A673 (cell line): ENCODE results near the gene NHLRC2. TPM values are rescaled to one million over a fixed set of nuclear protein-coding genes. Genes with fewer than 3 reads are reported as not detected.

Experiments used
- BruUV-seq: library from RNA; stranded (reverse); fragments of 400-500 nt; replicated peaks from 2 replicates; lab custom pipeline; 2021; lab: Mats Ljungman, UMichigan
- CTCF ChIA-PET: fragments of 300-600 bp; sonication (Branson Sonifier 250); formaldehyde crosslinking; loops from one replicate; lab custom pipeline; 2022; ENCODE audit warnings: antibody characterized with exemption; lab: Charles Lee
- POLR2A ChIA-PET: fragments of 300-600 bp; sonication (Branson Sonifier 250); formaldehyde crosslinking; loops from one replicate; lab custom pipeline; 2022; ENCODE audit warnings: antibody characterized with exemption; ENCODE audit not compliant: low non-redundant PET; lab: Charles Lee
- DNase-seq: peaks from one replicate; pipeline ENCODE4 v3.0.0-alpha.2; 2015; ENCODE audit warnings: low spot score
- H3K27ac ChIP-seq: fragments of 200-600 bp; sonication (generic); 2 replicates; pipeline ENCODE4 v1.5.1; 2016; ENCODE audit warnings: mixed run types, low read depth, mild to moderate bottlenecking, mixed read lengths, antibody characterized with exemption, low read length; ENCODE audit not compliant: poor library complexity, severe bottlenecking
- H3K27me3 ChIP-seq: fragments of 200-600 bp; sonication (generic); replicated peaks from 2 replicates; pipeline ENCODE4 v1.6.1; 2017; ENCODE audit warnings: mixed run types, low read depth, mild to moderate bottlenecking, mixed read lengths, antibody characterized with exemption, low read length; ENCODE audit not compliant: insufficient read depth, poor library complexity
- H3K36me3 ChIP-seq: fragments of 200-600 bp; sonication (generic); 2 replicates; pipeline ENCODE4 v1.6.1; 2016; ENCODE audit warnings: mixed run types, mild to moderate bottlenecking, mixed read lengths, antibody characterized with exemption, low read length; ENCODE audit not compliant: insufficient read depth, poor library complexity, severe bottlenecking
- H3K4me1 ChIP-seq: fragments of 200-600 bp; sonication (generic); 2 replicates; pipeline ENCODE4 v1.6.1; 2017; ENCODE audit warnings: mixed run types, mild to moderate bottlenecking, mixed read lengths, antibody characterized with exemption, low read length; ENCODE audit not compliant: insufficient read depth, poor library complexity, severe bottlenecking
- H3K4me3 ChIP-seq: fragments of 200-600 bp; sonication (generic); 2 replicates; pipeline ENCODE4 v1.5.1; 2016; ENCODE audit warnings: low read depth, mixed run types, mild to moderate bottlenecking, mixed read lengths, low read length; ENCODE audit not compliant: poor library complexity, severe bottlenecking
- H3K9me3 ChIP-seq: fragments of 200-600 bp; sonication (generic); 2 replicates; pipeline ENCODE4 v1.6.1; 2016; ENCODE audit warnings: mixed run types, low read depth, mild to moderate bottlenecking, mixed read lengths, antibody characterized with exemption, low read length; ENCODE audit not compliant: poor library complexity, severe bottlenecking
- EZH2 ChIP-seq: fragments of 200-600 bp; sonication (generic); IDR thresholded peaks from 2 replicates; pipeline ENCODE4 v1.6.1; 2017; ENCODE audit warnings: borderline replicate concordance, low read depth, mild to moderate bottlenecking, mixed read lengths, antibody characterized with exemption, low read length; ENCODE audit not compliant: poor library complexity, severe bottlenecking
- intact Hi-C: fragments of 100-400 bp; cut with micrococcal nuclease; formaldehyde crosslinking; loops from one replicate; pipeline ENCODE4 v1.10.0; 2022; ENCODE audit not compliant: unreplicated experiment
- total RNA-seq: library from RNA; stranded (reverse); gene quantifications from 2 replicates; pipeline ENCODE4 v1.2.3, GENCODE V29; 2021
- TF ChIP-seq, protein P1 (sequence below): fragments of 300-800, 200-600 bp; sonication (generic); conservative IDR thresholded peaks from 2 replicates; pipeline ENCODE4 v1.5.1; 2017; ENCODE audit warnings: low read depth, mild to moderate bottlenecking, antibody characterized with exemption, low read length, moderate library complexity, mixed read lengths

The NHLRC2 gene
- total RNA-seq, 1 experiment from 2014 or later = 49.7 TPM

DNA sequence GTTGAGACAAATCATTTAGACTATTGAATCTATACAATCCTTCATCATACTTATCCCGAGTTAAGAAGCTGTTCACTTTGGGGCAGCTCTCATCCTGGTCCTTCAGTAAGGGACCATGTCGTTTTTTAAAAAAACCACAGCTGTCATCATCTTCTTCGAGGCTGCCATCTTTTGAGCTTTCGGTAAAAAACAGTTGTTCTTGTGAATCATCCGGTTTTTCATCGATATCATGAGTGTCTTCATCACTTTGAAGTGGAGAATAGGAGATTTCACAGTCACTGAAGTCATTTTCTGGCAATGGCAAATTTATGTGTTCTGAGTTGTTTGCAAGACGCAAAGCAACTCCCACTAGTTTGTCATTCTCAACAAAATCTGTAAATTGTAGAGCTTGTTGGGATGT is 4.5 kb upstream of the NHLRC2 start:
- CTCF ChIA-PET = no interaction called here

DNA sequence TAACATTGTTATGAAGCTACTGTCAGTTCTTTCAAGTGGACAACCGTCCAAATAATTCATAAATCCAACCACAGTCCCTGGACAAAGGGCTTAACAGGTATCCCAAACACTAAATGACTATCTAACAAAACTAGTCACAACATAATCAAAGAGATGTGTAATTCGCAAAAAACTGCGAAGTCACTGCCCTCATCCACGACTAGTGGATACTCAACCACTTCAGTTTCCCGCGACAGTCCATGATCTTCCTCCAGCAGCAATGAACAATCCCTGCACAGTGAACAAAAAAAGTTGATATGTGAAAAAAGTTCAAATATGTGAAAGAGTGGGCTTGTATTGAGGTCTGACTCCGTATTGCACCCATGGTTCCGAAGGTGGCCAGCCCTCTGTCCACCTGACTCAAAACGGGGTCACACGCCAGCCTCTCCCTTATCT is 866 bp upstream of the NHLRC2 start:
- Histone ChIP-seq H3K4me1 (peaks cover 21% of the 10 kb centered on the region), H3K9me3 (no peaks in the 10 kb centered on the region), H3K4me3 (peak overlapping the region; percentile 76), H3K36me3 (peaks cover 1% of the 10 kb centered on the region), H3K27ac (peak overlapping the region; percentile 99), H3K27me3 (no peaks in the 10 kb centered on the region)
- no peak for DNase-seq
- POLR2A ChIA-PET = no interaction called here
- CTCF ChIA-PET = no interaction called here
- intact Hi-C loops = loop anchor here (1.0 to 2.0 kb wide), 4 partner anchors 55 to 249 kb away; no protein-coding TSS in a partner anchor
- BruUV-seq = TSS peak; percentile 49
- TF ChIP-seq EZH2 = no peak
- TF ChIP-seq, protein P1, sequence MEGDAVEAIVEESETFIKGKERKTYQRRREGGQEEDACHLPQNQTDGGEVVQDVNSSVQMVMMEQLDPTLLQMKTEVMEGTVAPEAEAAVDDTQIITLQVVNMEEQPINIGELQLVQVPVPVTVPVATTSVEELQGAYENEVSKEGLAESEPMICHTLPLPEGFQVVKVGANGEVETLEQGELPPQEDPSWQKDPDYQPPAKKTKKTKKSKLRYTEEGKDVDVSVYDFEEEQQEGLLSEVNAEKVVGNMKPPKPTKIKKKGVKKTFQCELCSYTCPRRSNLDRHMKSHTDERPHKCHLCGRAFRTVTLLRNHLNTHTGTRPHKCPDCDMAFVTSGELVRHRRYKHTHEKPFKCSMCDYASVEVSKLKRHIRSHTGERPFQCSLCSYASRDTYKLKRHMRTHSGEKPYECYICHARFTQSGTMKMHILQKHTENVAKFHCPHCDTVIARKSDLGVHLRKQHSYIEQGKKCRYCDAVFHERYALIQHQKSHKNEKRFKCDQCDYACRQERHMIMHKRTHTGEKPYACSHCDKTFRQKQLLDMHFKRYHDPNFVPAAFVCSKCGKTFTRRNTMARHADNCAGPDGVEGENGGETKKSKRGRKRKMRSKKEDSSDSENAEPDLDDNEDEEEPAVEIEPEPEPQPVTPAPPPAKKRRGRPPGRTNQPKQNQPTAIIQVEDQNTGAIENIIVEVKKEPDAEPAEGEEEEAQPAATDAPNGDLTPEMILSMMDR = no peak

More for the DNA sequence above, 4.5 kb upstream of the NHLRC2 start:
- H3K4me3 ChIP-seq = peak overlapping the region; percentile 76
- H3K27ac ChIP-seq = peak overlapping the region; percentile 99
- H3K36me3 ChIP-seq = peaks cover 14% of the 10 kb centered on the region
- POLR2A ChIA-PET = interaction anchor here (0.6 to 0.7 kb wide), 3 partner anchors 125 to 249 kb away, joined by 3 to 12 read pairs (median 5); no protein-coding TSS in a partner anchor
- no peak for TF ChIP-seq EZH2
- TF ChIP-seq, protein P1 = no peak
- H3K4me1 ChIP-seq = peaks cover 16% of the 10 kb centered on the region
- intact Hi-C loops = loop anchor here (2.0 kb wide), 1 partner anchor 145 kb away; no protein-coding TSS in a partner anchor
- H3K9me3 ChIP-seq = no peaks in the 10 kb centered on the region
- DNase-seq = peak; percentile 55
- BruUV-seq = no TSS peak
- H3K27me3 ChIP-seq = no peaks in the 10 kb centered on the region

DNA sequence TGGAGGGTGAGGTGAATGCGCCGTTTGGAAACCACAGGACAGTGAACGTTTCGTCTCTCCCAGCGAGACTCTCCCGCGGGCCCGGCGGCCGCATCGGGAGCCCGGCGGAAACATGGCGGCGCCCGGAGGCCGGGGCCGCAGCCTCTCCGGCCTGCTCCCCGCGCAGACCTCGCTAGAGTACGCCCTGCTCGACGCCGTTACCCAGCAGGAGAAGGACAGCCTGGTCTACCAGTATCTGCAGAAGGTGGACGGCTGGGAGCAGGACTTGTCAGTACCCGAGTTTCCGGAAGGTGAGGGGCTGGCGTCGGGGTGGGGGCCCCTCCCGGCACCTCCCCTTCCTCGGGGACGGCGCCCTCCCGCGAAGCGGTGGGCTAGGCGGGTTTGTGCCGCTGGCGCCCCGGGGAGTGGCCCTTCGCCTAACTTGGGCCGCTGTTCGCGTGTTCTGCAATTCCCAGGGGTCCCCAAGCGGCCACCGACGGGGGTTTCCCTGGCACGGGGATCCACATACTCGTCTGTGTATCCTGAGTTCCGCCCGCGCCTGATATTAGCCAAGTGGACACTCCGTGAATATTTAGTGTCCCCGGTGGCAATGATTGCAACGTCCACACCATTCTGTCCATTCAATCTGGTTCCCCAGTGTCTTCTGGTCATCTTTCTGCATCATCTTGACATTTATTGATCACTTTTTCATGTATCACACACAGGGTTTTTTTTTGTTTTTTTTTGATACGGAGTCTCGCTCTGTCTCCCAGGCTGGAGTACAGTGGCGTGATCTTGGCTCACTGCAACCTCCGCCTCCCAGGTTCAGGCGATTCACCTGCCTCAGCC is 514 bp downstream of the NHLRC2 start:
- intact Hi-C loops = loop anchor here (1.0 to 2.0 kb wide), 3 partner anchors 130 to 248 kb away; no protein-coding TSS in a partner anchor
- POLR2A ChIA-PET = no interaction called here
- no peak for TF ChIP-seq EZH2
- TF ChIP-seq, protein P1 = 0 out of 2 replicates have a peak, but pooled peaks have one; percentile 16
- Histone ChIP-seq H3K36me3 (peaks cover 14% of the 10 kb centered on the region), H3K27me3 (no peaks in the 10 kb centered on the region), H3K27ac (peak overlapping the region; percentile 99), H3K4me3 (peak overlapping the region; percentile 76), H3K9me3 (no peaks in the 10 kb centered on the region), H3K4me1 (peaks cover 33% of the 10 kb centered on the region)
- peak; percentile 81 for DNase-seq
- BruUV-seq = no TSS peak
- CTCF ChIA-PET = interaction anchor here (0.5 kb wide), 1 partner anchor 112 kb away, joined by 5 read pairs; no protein-coding TSS in a partner anchor
